ENCODE data around the gene OR10C1.

Gene OR10C1

GRCh38 chr6:29474996-29475395 is 35.9 kb downstream of the OR10C1 start:
- H3K36me3 ChIP-seq: no peaks in the 10 kb centered on the region

GRCh38 chr6:29477923-29478450 is 38.9 kb downstream of the OR10C1 start:
- H3K4me2 ChIP-seq: no peak overlapping the region
- H3K9ac ChIP-seq: no peak overlapping the region
- H4K20me1 ChIP-seq: no peaks in the 10 kb centered on the region
- no peaks in the 10 kb centered on the region for H3K4me1 ChIP-seq
- peaks cover 8% of the 10 kb centered on the region; the same call in 1 of the 2 replicates for H3K9me3 ChIP-seq
- H3K27me3 ChIP-seq: no peaks in the 10 kb centered on the region
- TF ChIP-seq Cebpa-rat (IDR thresholded peaks at IDR 0.05): no peak
- no peak overlapping the region for H3K27ac ChIP-seq
- H3K36me3 ChIP-seq: no peaks in the 10 kb centered on the region
- H3K4me3 ChIP-seq: no peak overlapping the region

More at GRCh38 chr6:29474996-29475395, 35.9 kb downstream of the OR10C1 start:
- H4K20me1 ChIP-seq: no peaks in the 10 kb centered on the region
- H3K4me2 ChIP-seq: no peak overlapping the region
- H3K27me3 ChIP-seq: no peaks in the 10 kb centered on the region
- H3K27ac ChIP-seq: no peak overlapping the region
- no peaks in the 10 kb centered on the region for H3K4me1 ChIP-seq
- no peak for TF ChIP-seq Cebpa-rat (IDR thresholded peaks at IDR 0.05)
- H3K9ac ChIP-seq: no peak overlapping the region
- H3K4me3 ChIP-seq: no peak overlapping the region
- H3K9me3 ChIP-seq: no peaks in the 10 kb centered on the region

GRCh38 chr6:29478740-29479139 is 39.6 kb downstream of the OR10C1 start:
- Histone ChIP-seq H4K20me1 (no peaks in the 10 kb centered on the region), H3K36me3 (no peaks in the 10 kb centered on the region), H3K4me2 (no peak overlapping the region), H3K27ac (no peak overlapping the region), H3K9ac (no peak overlapping the region), H3K27me3 (no peaks in the 10 kb centered on the region), H3K4me3 (no peak overlapping the region), H3K4me1 (no peaks in the 10 kb centered on the region), H3K9me3 (peaks cover 8% of the 10 kb centered on the region; the same call in 1 of the 2 replicates)
- peak; percentile 91 for TF ChIP-seq Cebpa-rat (IDR thresholded peaks at IDR 0.05)

GRCh38 chr6:29479560-29479959 is 40.5 kb downstream of the OR10C1 start:
- Histone ChIP-seq H3K4me1 (no peaks in the 10 kb centered on the region), H4K20me1 (no peaks in the 10 kb centered on the region), H3K9me3 (peaks cover 8% of the 10 kb centered on the region; the same call in 1 of the 2 replicates), H3K27ac (no peak overlapping the region), H3K36me3 (no peaks in the 10 kb centered on the region), H3K4me3 (no peak overlapping the region), H3K27me3 (no peaks in the 10 kb centered on the region), H3K4me2 (no peak overlapping the region), H3K9ac (no peak overlapping the region)
- no peak for TF ChIP-seq Cebpa-rat (IDR thresholded peaks at IDR 0.05)

GRCh38 chr6:29483186-29483585 is 44.1 kb downstream of the OR10C1 start:
- peaks cover 8% of the 10 kb centered on the region; the same call in 1 of the 2 replicates for H3K9me3 ChIP-seq
- H3K9ac ChIP-seq: no peak overlapping the region
- H3K4me3 ChIP-seq: no peak overlapping the region
- H3K4me2 ChIP-seq: no peak overlapping the region
- H3K27me3 ChIP-seq: no peaks in the 10 kb centered on the region
- H3K27ac ChIP-seq: no peak overlapping the region
- no peaks in the 10 kb centered on the region for H3K4me1 ChIP-seq
- no peaks in the 10 kb centered on the region for H4K20me1 ChIP-seq
- H3K36me3 ChIP-seq: no peaks in the 10 kb centered on the region
- no peak for TF ChIP-seq Cebpa-rat (IDR thresholded peaks at IDR 0.05)

GRCh38 chr6:29483735-29484134 is 44.6 kb downstream of the OR10C1 start:
- no peak for TF ChIP-seq Cebpa-rat (IDR thresholded peaks at IDR 0.05)
- H3K4me2 ChIP-seq: no peak overlapping the region
- no peak overlapping the region for H3K27ac ChIP-seq
- H3K9ac ChIP-seq: no peak overlapping the region
- no peaks in the 10 kb centered on the region for H3K36me3 ChIP-seq
- no peaks in the 10 kb centered on the region for H3K27me3 ChIP-seq
- H3K4me1 ChIP-seq: no peaks in the 10 kb centered on the region
- H4K20me1 ChIP-seq: no peaks in the 10 kb centered on the region
- no peak overlapping the region for H3K4me3 ChIP-seq
- peaks cover 8% of the 10 kb centered on the region; the same call in 1 of the 2 replicates for H3K9me3 ChIP-seq

- Histone ChIP-seq H4K20me1 (no peaks in the 10 kb centered on the region), H3K27me3 (no peaks in the 10 kb centered on the region), H3K9me3 (peaks cover 8% of the 10 kb centered on the region; the same call in 1 of the 2 replicates), H3K9ac (no peak overlapping the region), H3K36me3 (no peaks in the 10 kb centered on the region), H3K4me3 (no peak overlapping the region), H3K27ac (no peak overlapping the region), H3K4me1 (peaks cover 11% of the 10 kb centered on the region), H3K4me2 (no peak overlapping the region)
- TF ChIP-seq Cebpa-rat (IDR thresholded peaks at IDR 0.05): no peak
These were observed 47.5 kb downstream of the OR10C1 start for GRCh38 chr6:29486577-29486976.

GRCh38 chr6:29487131-29487530 is 48.0 kb downstream of the OR10C1 start:
- H3K27me3 ChIP-seq: no peaks in the 10 kb centered on the region
- H3K4me3 ChIP-seq: no peak overlapping the region
- H4K20me1 ChIP-seq: no peaks in the 10 kb centered on the region
- no peaks in the 10 kb centered on the region for H3K36me3 ChIP-seq
- H3K9ac ChIP-seq: no peak overlapping the region
- peaks cover 11% of the 10 kb centered on the region for H3K4me1 ChIP-seq
- H3K9me3 ChIP-seq: peaks cover 5% of the 10 kb centered on the region; the same call in 1 of the 2 replicates
- H3K4me2 ChIP-seq: no peak overlapping the region
- no peak overlapping the region for H3K27ac ChIP-seq
- TF ChIP-seq Cebpa-rat (IDR thresholded peaks at IDR 0.05): no peak

- H3K27ac ChIP-seq: no peak within 1 kb of the TSS
- peaks cover 11% of the 10 kb centered on the region for H3K4me1 ChIP-seq
- H3K9ac ChIP-seq: no peak within 1 kb of the TSS
- no peaks in the 10 kb centered on the region for H4K20me1 ChIP-seq
- TF ChIP-seq Cebpa-rat (IDR thresholded peaks at IDR 0.05): no peak
- no peaks in the 10 kb centered on the region for H3K36me3 ChIP-seq
- H3K4me3 ChIP-seq: no peak within 1 kb of the TSS
- no peak within 1 kb of the TSS for H3K4me2 ChIP-seq
- no peaks in the 10 kb centered on the region for H3K27me3 ChIP-seq
- H3K9me3 ChIP-seq: no peaks in the 10 kb centered on the region
These were observed 48.6 kb downstream of the OR10C1 start, which contains the start of gene MAS1L for GRCh38 chr6:29487660-29488059. Gene MAS1L (minus strand): TSS chr6:29487956. CDS start chr6:29487902, 54 bp downstream.

- no peak for TF ChIP-seq Cebpa-rat (IDR thresholded peaks at IDR 0.05)
- peaks cover 11% of the 10 kb centered on the region for H3K4me1 ChIP-seq
These were observed 49.8 kb downstream of the OR10C1 start for GRCh38 chr6:29488874-29489273.

More at GRCh38 chr6:29488874-29489273, 49.8 kb downstream of the OR10C1 start:
- Histone ChIP-seq H3K27ac (no peak overlapping the region), H3K36me3 (no peaks in the 10 kb centered on the region), H3K9me3 (no peaks in the 10 kb centered on the region), H4K20me1 (no peaks in the 10 kb centered on the region), H3K4me3 (no peak overlapping the region), H3K4me2 (no peak overlapping the region), H3K27me3 (no peaks in the 10 kb centered on the region), H3K9ac (no peak overlapping the region)
